HepG2 (cell line): Measurements from ENCODE around the gene TMEM184B. TPM values are rescaled to one million over a fixed set of nuclear protein-coding genes. Genes with fewer than 3 reads are reported as not detected.

ENCODE experiments used
- ATAC-seq: fragments of 200-7000 bp; cut with Tn5 transposase; 3 replicates; pipeline ENCODE4 v1.9.1; 2020; ENCODE audit warnings: mild to moderate bottlenecking, moderate library complexity
- BruUV-seq: library from RNA; stranded (reverse); fragments of 400-500 nt; replicated peaks from 2 replicates; lab custom pipeline; 2021; lab: Mats Ljungman, UMichigan
- CTCF ChIA-PET: fragments of 300-600 bp; formaldehyde crosslinking; extraction: SDS; loops from one replicate; lab custom pipeline; 2021; ENCODE audit warnings: low total read pairs, inconsistent platforms, low intra/inter-chr PET ratio; lab: Yijun Ruan, JAX
- POLR2A ChIA-PET: fragments of 350-600 bp; sonication (Branson Sonifier 250); formaldehyde crosslinking; loops from one replicate; lab custom pipeline; 2020; ENCODE audit warnings: antibody characterized with exemption, inconsistent platforms; lab: Yijun Ruan, JAX
- DNase-seq: peaks from one replicate; pipeline ENCODE4 v3.0.0-alpha.2; 2015; ENCODE audit warnings: low spot score
- FAIRE-seq: peaks from 3 replicates; lab custom pipeline; 2011; peaks lifted over from hg19 to GRCh38; lab: Jason Lieb, UNC
- H2AFZ ChIP-seq: one replicate; pipeline ENCODE4 v1.6.1; 2011; ENCODE audit warnings: low read length, inconsistent platforms
- H3K27ac ChIP-seq: fragments of 300-600 bp; 3 replicates; pipeline ENCODE4 v1.8.0; 2011; ENCODE audit warnings: mixed run types, mild to moderate bottlenecking, mixed read lengths, low read length, inconsistent platforms; ENCODE audit not compliant: insufficient read depth; ENCODE audit errors: extremely low read length
- H3K27me3 ChIP-seq, 2 experiments: fragments of 200-600 bp in 1 of 2; 2 replicates in 1 of 2; 3 replicates in 1 of 2; pipeline versions ENCODE4 v1.6.0 to v1.8.0; 2011; ENCODE audit warnings: low read length in 2 of 2, mild to moderate bottlenecking in 2 of 2, moderate library complexity in 2 of 2, inconsistent platforms in 1 of 2; ENCODE audit not compliant: insufficient read depth in 2 of 2, control insufficient read depth in 1 of 2
- H3K36me3 ChIP-seq, 2 experiments: fragments of 200-600 bp in 1 of 2; replicated peaks in 1 of 2; 2 replicates in 1 of 2; 3 replicates in 1 of 2; pipeline versions ENCODE4 v1.5.1 to v1.8.0; 2011; ENCODE audit warnings: low read length in 2 of 2, inconsistent platforms in 1 of 2; ENCODE audit not compliant: insufficient read depth in 2 of 2, control insufficient read depth in 1 of 2
- H3K4me1 ChIP-seq: 2 replicates; pipeline ENCODE4 v1.5.1; 2012; ENCODE audit warnings: low read length, inconsistent platforms; ENCODE audit not compliant: insufficient read depth
- H3K4me2 ChIP-seq: 2 replicates; pipeline ENCODE4 v1.6.0; 2011; ENCODE audit warnings: low read depth, low read length, inconsistent platforms
- H3K4me3 ChIP-seq, 3 experiments: fragments of 200-600 bp in 1 of 3; sonication (generic), shearing (Covaris generic) in 1 of 3; replicated peaks in 1 of 3; 2 replicates each; pipeline ENCODE4 v1.5.1; 2011 to 2016; ENCODE audit warnings: low read length in 3 of 3, inconsistent platforms in 2 of 3, low read depth in 2 of 3, mild to moderate bottlenecking in 2 of 3, control low read depth in 1 of 3, mixed read lengths in 1 of 3; ENCODE audit not compliant: insufficient read depth in 1 of 3
- H3K79me2 ChIP-seq: one replicate; pipeline ENCODE4 v1.6.1; 2011; ENCODE audit warnings: low read length, inconsistent platforms; ENCODE audit not compliant: insufficient read depth
- H3K9ac ChIP-seq: 2 replicates; pipeline ENCODE4 v1.6.0; 2011; ENCODE audit warnings: mild to moderate bottlenecking, low read depth, low read length, inconsistent platforms; ENCODE audit not compliant: insufficient read depth
- H3K9me3 ChIP-seq: 2 replicates; pipeline ENCODE4 v1.5.1; 2012; ENCODE audit warnings: mild to moderate bottlenecking, low read length
- H4K20me1 ChIP-seq: 2 replicates; pipeline ENCODE4 v1.6.0; 2011; ENCODE audit warnings: inconsistent platforms, mild to moderate bottlenecking, low read length, moderate library complexity; ENCODE audit not compliant: insufficient read depth
- FOXJ3 ChIP-seq: sonication (generic); formaldehyde crosslinking; IDR thresholded peaks from 2 replicates; pipeline ENCODE4 v1.4.0; 2020; ENCODE audit warnings: missing genetic modification reagents, mild to moderate bottlenecking, borderline replicate concordance
- RAD51 ChIP-seq: fragments of 450-650 bp; IDR thresholded peaks from 2 replicates; pipeline ENCODE4 v1.6.1; 2016; ENCODE audit warnings: borderline replicate concordance
- ZBTB10 ChIP-seq: sonication (generic); formaldehyde crosslinking; IDR thresholded peaks from 2 replicates; pipeline ENCODE4 v1.4.0; 2020; ENCODE audit warnings: missing genetic modification reagents, borderline replicate concordance
- ZNF24 ChIP-seq: fragments of 450-650 bp; IDR thresholded peaks from 2 replicates; pipeline ENCODE4 v1.6.1; 2017; ENCODE audit warnings: antibody characterized with exemption, mild to moderate bottlenecking
- WGBS: methylation state at CpG from one replicate; pipeline ENCODE4 v1.1.6; 2017; ENCODE audit warnings: low lambda C conversion rate; 5-methylcytosine and 5-hydroxymethylcytosine counted together
- in situ Hi-C: cut with HindIII; loops from 2 replicates; pipeline ENCODE4 v1.10.0; 2017; ENCODE audit warnings: low pct_unique_long_range_greater_than_20kb; ENCODE audit not compliant: extremely low pct_ligation_motif_present
- intact Hi-C: fragments of 100-400 bp; cut with micrococcal nuclease; formaldehyde crosslinking; loops from one replicate; pipeline ENCODE4 v1.10.0; 2022; ENCODE audit not compliant: unreplicated experiment
- polyA plus RNA-seq, 8 experiments: library from polyadenylated mRNA; depleted of rRNA in 3 of 8; stranded (reverse) in 7 of 8; unstranded in 1 of 8; fragments of >200 nt; fragmentation: Illumina TruSeq in 4 of 8; extraction: Trizol in 4 of 8; gene quantifications; 2 replicates each; pipeline versions ENCODE4 v1.2.1 to v1.2.3, GENCODE V29; 2011 to 2016; ENCODE audit warnings: low read depth in 4 of 8, missing spikeins in 1 of 8, mixed read lengths in 1 of 8; ENCODE audit not compliant: insufficient read depth in 1 of 8
- total RNA-seq, 5 experiments: library from RNA; depleted of rRNA; stranded (reverse); fragments of >200 nt; fragmentation: Illumina TruSeq; extraction: Trizol; gene quantifications; 2 replicates each; pipeline ENCODE4 v1.2.3, GENCODE V29; 2016; ENCODE audit warnings: low read depth in 1 of 5

The TMEM184B gene
- total and polyA plus RNA-seq, 2 of the 13 experiments (the other 11 are each of a cell fraction or from before 2014, with no cell fraction given) = 15.9 to 16.0 TPM

- ChIA-PET CTCF (no interaction called here), POLR2A (no interaction called here)
- H4K20me1 ChIP-seq = 0 out of 2 replicates have a peak, but pooled peaks cover 7% of the 10 kb centered on the region
- no peak overlapping the region for H3K4me3 ChIP-seq
- peaks cover 11% of the 10 kb centered on the region for H3K79me2 ChIP-seq
- no peak for TF ChIP-seq FOXJ3 (CRISPR knock-in tag)
- no peak for TF ChIP-seq ZBTB10 (CRISPR knock-in tag)
- TF ChIP-seq RAD51 = no peak
- no peak for TF ChIP-seq ZNF24
- H3K36me3 ChIP-seq = peaks cover 9 to 16% of the 10 kb centered on the region in 2 experiments; a peak in 4 of 5 replicates
- intact Hi-C loops = no loop called here
- H2AFZ ChIP-seq = no peak overlapping the region
- no peak overlapping the region for H3K27ac ChIP-seq
- H3K4me2 ChIP-seq = no peak overlapping the region
- H3K9ac ChIP-seq = no peak overlapping the region
- no TSS peak for BruUV-seq
- no peak for ATAC-seq
- H3K4me1 ChIP-seq = no peaks in the 10 kb centered on the region
- H3K27me3 ChIP-seq = no peaks in the 10 kb centered on the region
- no peak for DNase-seq
- FAIRE-seq = no peak
- in situ Hi-C loops = no loop called here
- H3K9me3 ChIP-seq = no peaks in the 10 kb centered on the region
- 91% methylated on average over 12 of the region's 13 CpGs for WGBS
These were observed 22.0 kb downstream of the TMEM184B start for GRCh38 chr22:38250643-38251340.
